HG02763 (cell line): Measurements from ENCODE around the gene PSMG3.

Source experiments
- ATAC-seq: cut with Tn5 transposase; IDR thresholded peaks from one replicate; pipeline ENCODE4 v1.9.1; 2021; ENCODE audit warnings: mild to moderate bottlenecking, moderate library complexity; ENCODE audit not compliant: unreplicated experiment

Gene PSMG3, protein sequence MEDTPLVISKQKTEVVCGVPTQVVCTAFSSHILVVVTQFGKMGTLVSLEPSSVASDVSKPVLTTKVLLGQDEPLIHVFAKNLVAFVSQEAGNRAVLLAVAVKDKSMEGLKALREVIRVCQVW

DNA sequence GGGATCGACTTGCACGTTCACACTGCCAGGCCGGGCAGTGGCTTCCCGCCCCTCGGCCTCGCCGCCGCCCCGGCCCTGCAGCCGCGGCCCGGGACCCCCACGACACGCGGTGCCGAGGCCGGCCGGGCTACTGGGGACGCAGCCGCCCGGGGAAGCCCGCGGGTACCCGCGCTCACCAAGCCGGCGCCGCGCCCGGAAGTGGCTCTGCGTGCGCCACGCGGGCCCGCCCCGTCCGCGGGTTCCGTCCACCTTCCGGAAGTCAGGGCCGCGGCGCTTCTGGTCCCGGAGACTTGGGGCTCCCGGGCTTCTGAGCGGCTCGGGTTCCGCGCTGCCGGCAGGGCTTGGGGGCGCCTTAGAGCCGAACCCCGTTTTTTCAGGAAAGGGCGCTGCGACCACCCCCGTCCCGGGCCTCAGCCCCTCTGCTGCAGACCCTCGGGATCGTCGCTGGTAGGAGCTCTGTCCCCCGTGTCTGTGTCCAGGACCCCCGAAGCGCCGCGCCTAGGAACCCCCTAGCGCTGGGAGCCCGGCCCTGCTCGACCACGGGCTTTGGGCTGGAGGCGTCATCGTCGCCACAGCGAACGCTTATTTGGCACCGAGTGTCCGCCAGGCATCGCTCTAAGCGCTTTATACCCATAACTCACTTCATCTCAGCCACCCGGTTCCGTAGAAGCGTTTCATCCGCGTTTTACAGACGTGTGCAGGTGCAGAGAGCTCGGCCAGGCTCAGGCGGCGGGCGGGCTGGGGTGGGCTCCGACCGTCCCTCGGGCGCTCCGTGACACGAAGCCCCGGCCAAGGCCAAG is at the start of gene PSMG3:
Gene PSMG3 (minus strand): TSS at position 200 of the 800 bp plus-strand sequence. CDS start 693 bp downstream, outside the sequence.
- peak; percentile 94 for ATAC-seq

- no peak for ATAC-seq
Measured at GRCh38 chr7:1618475-1618874, 48.6 kb upstream of the PSMG3 start.

DNA sequence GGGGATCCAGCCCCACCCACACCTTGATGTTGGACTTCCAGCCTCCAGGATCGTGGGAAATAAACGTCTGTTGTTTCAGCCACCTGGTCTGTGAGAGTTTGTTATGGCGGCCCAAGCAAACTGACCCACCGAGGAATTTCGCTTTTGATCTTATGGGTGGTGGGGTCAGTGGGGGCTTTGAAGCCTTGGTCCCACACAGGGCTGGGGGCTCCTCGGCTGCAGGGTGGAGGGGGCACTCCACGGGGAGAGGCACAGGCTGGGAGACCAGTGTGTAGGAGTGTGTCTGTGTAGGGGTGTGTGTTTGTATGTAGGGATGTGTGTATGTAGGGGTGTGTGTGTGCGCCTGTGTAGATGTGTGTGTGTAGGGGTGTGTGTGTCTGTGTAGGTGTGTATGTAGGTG is 48.1 kb upstream of the PSMG3 start:
- ATAC-seq = no peak

DNA sequence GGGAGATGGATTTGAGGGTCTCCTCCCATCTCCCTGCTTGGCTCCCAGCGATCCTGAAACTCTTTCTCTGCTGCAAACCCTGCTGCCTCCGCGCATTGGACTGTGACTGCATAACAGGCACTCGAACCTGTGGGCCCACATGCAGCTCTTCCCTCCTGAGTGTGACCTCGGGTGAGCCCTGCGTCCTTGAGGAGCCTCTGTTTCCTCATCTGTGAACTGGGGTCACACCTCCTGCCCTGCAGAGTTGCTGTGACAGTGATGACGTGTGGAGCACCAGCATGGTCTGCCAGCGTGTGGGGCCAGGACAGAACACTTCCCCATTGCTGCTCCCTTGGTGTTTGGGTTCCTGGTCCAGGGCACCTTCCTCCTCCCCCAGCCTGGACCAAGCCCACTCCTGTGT is 46.9 kb upstream of the PSMG3 start:
- no peak for ATAC-seq

GRCh38 chr7:1611708-1612241 is 41.9 kb upstream of the PSMG3 start:
- ATAC-seq = no peak

- ATAC-seq = no peak
Measured at GRCh38 chr7:1610678-1611302, 41.0 kb upstream of the PSMG3 start.

GRCh38 chr7:1610013-1610677 is 40.3 kb upstream of the PSMG3 start:
- no peak for ATAC-seq

- no peak for ATAC-seq
Measured at GRCh38 chr7:1609023-1609422, 39.2 kb upstream of the PSMG3 start.

DNA sequence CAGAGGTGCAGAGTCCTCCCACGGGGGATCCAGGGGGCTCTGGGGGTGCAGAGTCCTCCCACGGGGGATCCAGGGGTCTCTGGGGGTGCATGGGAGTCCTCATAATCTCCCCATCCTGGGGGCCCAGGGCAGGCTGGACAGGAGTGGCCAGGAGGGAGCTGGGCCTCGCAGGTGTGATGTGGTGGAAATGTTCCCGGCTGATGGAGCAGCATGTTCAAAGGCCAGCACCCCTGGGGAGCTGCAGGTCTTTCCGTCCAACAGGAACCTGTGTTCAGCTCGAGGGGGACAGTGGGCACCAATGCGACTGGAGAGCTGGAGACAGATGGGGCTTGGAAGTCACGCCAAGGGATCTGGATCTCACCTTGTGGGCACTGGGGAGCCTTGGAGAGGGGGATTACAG is 38.5 kb upstream of the PSMG3 start:
- no peak for ATAC-seq

DNA sequence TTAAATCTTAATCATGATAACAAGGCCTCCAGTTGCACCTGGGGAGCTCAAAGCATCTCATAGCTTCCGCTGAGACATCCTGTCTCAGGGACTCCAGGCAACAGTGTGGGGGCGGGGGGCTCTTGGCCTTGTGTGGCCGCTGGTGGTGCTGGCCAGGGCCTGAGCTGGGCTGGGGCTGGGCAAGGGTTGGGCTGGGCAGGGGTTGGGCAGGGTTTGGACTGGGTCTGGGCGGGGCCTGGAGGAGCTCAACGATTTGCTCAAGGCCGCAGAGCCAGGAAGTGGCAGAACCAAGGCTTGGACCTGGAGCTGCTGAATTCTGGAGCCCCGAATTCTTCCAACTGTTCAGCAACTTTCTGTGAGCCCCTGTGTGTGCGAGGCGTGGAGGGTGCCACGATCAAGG is 37.9 kb upstream of the PSMG3 start:
- ATAC-seq = no peak

DNA sequence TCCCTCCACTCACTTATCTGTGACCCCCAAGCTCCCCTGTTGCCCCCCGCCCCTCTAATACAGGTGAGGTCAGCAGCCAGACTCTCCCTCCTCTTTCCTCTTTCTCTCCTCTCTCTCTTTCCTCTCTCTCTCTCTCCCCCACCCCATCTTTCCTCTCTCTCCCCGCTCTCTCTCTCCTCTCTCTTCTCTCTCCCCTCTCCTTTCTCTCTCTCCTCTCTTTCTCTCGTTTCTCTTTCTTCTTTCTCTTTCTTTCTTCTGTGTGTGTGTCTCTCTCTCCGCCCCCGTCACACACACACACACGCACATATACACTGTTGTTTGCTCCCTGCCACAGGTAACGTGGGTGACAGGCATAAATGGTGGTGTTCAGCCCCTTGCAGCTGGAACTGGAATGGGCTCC is 37.2 kb upstream of the PSMG3 start:
- no peak for ATAC-seq

DNA sequence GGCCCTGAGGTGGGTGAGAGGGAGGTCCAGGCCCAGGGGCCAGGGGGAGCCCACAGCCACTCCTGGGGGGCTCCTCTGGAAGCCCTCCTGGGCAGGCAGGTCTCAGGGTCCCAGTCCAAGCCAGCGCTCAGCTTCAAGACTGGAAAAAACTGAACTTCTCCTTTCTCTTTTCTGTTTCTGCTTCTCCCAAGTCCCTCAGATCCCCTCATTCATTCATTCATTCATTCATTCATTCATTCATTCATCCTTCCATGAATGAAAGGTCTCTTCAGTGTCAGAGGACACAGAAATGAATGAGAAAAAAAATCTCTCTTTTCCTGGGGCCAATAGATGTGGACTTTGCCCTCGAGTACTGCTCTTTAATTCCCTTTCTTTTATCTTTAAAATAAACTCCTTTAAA is 34.6 kb upstream of the PSMG3 start:
- no peak for ATAC-seq

GRCh38 chr7:1603346-1604225 is 33.8 kb upstream of the PSMG3 start:
- ATAC-seq = no peak

GRCh38 chr7:1602386-1602785 is 32.6 kb upstream of the PSMG3 start:
- no peak for ATAC-seq

DNA sequence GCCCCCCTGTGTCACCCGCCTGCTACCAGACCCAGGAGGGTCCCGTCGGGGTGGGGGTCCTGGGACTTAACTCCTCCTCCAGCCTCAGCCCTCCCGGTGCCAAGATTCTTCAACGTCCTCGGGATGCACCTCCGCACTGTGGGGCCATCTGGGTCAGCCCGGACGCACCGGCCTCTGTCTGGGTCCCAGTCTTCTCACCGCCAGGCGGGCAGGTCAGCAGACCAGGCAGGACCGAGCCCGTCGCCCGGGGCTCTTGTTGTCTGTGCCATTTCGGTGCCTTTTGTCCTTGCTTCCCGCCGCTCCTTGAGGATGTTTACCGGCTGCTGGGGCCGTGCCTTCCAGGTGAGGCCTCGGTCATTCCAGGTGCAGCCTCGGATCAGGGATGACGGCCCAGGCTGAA is 32.1 kb upstream of the PSMG3 start:
- no peak for ATAC-seq

DNA sequence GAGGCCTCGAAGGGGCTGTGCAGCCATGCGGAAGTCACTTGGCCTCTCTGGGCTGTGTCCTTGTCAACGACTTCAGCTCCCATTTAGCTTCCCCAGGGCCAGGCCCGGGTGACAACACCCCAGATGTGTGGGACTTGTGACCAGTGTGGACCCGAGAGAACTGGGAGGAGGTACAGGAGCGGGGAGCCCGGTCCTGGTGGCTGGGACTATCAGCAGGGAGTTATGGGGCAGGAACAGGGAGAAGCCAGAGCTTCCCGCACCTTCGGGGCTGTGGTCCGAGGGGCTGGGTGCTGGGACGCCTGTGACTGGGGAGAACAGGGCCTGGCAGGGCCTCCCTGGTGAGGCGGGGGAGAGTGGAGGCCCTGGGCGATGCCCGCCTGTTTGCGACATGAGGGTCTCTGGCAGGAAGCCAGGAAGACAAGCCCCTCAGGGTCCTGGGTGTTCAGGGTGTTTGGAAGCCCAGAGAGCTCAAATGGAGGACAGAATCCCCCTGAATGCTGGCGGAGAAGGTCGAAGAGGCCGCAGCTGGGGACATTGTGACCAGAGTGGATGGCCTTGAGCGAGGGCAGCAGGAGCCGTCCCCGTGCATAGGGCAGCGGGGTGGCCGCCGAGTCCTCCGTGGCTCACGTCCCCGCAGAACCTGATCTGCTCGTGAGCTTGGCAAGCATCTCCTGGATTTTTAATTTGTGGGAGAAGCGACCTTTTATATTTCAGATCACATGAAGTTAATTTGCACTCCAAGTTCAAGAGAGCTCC is 30.0 kb upstream of the PSMG3 start:
- ATAC-seq = no peak

DNA sequence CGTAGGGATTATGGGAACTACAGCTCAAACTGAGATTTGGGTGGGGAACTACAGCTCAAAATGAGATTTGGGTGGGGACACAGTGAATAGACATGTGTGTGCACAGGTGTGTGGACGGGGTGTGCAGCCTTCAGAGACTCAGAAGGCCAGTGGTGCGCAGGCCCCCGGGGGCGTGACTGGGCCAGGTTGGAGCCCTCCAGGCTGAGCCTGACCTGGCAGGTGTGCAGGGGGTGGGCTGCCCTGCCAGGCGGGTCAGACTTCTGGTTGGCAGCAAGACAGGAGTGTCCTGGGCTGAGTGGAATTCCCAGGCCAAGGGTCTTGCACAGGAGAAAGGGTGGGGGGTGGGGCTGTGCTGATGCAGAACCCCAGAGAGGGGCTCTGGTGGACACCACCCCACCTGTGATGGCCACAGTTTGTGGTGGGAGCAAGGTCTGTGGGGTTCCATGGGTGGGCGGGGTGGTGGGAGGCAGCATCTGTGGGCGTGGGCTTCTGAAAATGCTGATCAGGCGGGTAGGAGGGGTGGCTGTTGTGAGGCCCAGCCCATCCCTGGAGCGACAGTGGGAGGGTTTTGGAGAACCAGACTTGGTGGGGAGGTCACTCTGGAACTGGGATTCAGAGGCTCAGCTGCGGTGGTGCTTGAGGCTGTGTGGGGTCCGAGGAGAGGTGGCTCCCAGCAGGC is 29.3 kb upstream of the PSMG3 start:
- ATAC-seq = no peak

- no peak for ATAC-seq
Measured at GRCh38 chr7:1598286-1598685, 28.5 kb upstream of the PSMG3 start.

GRCh38 chr7:1597791-1598190 is 28.0 kb upstream of the PSMG3 start:
- ATAC-seq = no peak
